ENCODE data around the gene LRRC43.

DNA sequence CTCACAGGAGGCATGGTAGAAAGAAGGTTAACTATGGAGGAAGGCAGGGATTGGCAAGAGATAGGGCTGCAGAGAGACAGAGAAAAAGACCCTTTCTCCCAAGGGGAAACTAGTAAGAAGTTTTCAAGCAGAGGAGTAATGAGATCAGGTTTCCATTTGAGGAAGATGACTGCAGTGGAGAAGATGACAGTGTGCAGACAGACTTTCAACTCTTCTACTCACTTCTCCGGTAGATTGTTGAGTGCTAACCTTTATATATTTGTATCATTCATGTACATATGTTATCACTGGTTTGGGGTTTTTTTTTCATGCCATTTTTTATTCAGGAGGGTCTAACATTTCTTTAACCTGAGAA lies 14.7 kb downstream of the LRRC43 start:
- TF ChIP-seq, protein P1, sequence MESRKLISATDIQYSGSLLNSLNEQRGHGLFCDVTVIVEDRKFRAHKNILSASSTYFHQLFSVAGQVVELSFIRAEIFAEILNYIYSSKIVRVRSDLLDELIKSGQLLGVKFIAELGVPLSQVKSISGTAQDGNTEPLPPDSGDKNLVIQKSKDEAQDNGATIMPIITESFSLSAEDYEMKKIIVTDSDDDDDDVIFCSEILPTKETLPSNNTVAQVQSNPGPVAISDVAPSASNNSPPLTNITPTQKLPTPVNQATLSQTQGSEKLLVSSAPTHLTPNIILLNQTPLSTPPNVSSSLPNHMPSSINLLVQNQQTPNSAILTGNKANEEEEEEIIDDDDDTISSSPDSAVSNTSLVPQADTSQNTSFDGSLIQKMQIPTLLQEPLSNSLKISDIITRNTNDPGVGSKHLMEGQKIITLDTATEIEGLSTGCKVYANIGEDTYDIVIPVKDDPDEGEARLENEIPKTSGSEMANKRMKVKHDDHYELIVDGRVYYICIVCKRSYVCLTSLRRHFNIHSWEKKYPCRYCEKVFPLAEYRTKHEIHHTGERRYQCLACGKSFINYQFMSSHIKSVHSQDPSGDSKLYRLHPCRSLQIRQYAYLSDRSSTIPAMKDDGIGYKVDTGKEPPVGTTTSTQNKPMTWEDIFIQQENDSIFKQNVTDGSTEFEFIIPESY (IDR thresholded peaks at IDR 0.05): no peak
- TF ChIP-seq, protein P2, sequence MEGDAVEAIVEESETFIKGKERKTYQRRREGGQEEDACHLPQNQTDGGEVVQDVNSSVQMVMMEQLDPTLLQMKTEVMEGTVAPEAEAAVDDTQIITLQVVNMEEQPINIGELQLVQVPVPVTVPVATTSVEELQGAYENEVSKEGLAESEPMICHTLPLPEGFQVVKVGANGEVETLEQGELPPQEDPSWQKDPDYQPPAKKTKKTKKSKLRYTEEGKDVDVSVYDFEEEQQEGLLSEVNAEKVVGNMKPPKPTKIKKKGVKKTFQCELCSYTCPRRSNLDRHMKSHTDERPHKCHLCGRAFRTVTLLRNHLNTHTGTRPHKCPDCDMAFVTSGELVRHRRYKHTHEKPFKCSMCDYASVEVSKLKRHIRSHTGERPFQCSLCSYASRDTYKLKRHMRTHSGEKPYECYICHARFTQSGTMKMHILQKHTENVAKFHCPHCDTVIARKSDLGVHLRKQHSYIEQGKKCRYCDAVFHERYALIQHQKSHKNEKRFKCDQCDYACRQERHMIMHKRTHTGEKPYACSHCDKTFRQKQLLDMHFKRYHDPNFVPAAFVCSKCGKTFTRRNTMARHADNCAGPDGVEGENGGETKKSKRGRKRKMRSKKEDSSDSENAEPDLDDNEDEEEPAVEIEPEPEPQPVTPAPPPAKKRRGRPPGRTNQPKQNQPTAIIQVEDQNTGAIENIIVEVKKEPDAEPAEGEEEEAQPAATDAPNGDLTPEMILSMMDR (IDR thresholded peaks at IDR 0.05; ENCODE audit: low read depth, low read length, missing input control): no peak
- TF ChIP-seq JUND (IDR thresholded peaks at IDR 0.05) (no peak), HNF4G (IDR thresholded peaks at IDR 0.05) (no peak)
- TF ChIP-seq, protein P3, sequence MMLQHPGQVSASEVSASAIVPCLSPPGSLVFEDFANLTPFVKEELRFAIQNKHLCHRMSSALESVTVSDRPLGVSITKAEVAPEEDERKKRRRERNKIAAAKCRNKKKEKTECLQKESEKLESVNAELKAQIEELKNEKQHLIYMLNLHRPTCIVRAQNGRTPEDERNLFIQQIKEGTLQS (IDR thresholded peaks at IDR 0.05): no peak
